Activated CD4-positive, alpha-beta T cell treated with anti-CD3 and anti-CD28 coated beads, Interleukin-2, amount 50 U/mL, for 4 hours (primary cell): ENCODE data around the gene PDGFD.
"Not testable (repeated sequence)": the region's sequence is repeated elsewhere in the genome, so short reads cannot be mapped to it uniquely, and the experiment has no call there.

ENCODE experiments used
- DNase-seq, 2 experiments: peaks; one replicate each; pipeline ENCODE4 v3.0.0-alpha.2; 2020

The PDGFD gene

GRCh38 chr11:104051778-104052177 lies 112.2 kb downstream of the PDGFD start:
- DNase-seq = no peak

GRCh38 chr11:104049116-104049515 lies 114.8 kb downstream of the PDGFD start:
- DNase-seq = no peak

GRCh38 chr11:104046858-104047257 lies 117.1 kb downstream of the PDGFD start:
- DNase-seq = not testable (repeated sequence)

- DNase-seq = no peak
These were observed 117.6 kb downstream of the PDGFD start for GRCh38 chr11:104046331-104046730.

GRCh38 chr11:104043678-104044239 lies 120.2 kb downstream of the PDGFD start:
- no peak for DNase-seq

- DNase-seq = no peak
These were observed 120.8 kb downstream of the PDGFD start for GRCh38 chr11:104043142-104043541.

GRCh38 chr11:104041792-104042191 lies 122.2 kb downstream of the PDGFD start:
- no peak for DNase-seq

GRCh38 chr11:104036995-104037394 lies 127.0 kb downstream of the PDGFD start:
- DNase-seq = no peak

- no peak for DNase-seq
These were observed 127.4 kb downstream of the PDGFD start, which contains the start of gene DDI1 for GRCh38 chr11:104036588-104036987. DDI1 (plus strand) TSS chr11:104036640; CDS start chr11:104036823, 183 bp downstream.

GRCh38 chr11:104033561-104033960 lies 130.4 kb downstream of the PDGFD start:
- DNase-seq = no peak

- DNase-seq = no peak
These were observed 130.8 kb downstream of the PDGFD start for GRCh38 chr11:104033134-104033533.

GRCh38 chr11:104028476-104029263 lies 135.3 kb downstream of the PDGFD start:
- DNase-seq = no peak

GRCh38 chr11:104024572-104024971 lies 139.4 kb downstream of the PDGFD start:
- DNase-seq = no peak

GRCh38 chr11:104015649-104016415 lies 148.1 kb downstream of the PDGFD start:
- DNase-seq = no peak

GRCh38 chr11:104011044-104011443 lies 152.9 kb downstream of the PDGFD start:
- no peak for DNase-seq

- no peak for DNase-seq
These were observed 154.2 kb downstream of the PDGFD start for GRCh38 chr11:104009744-104010143.

GRCh38 chr11:104005234-104005855 lies 158.6 kb downstream of the PDGFD start:
- no peak for DNase-seq

- DNase-seq = no peak
These were observed 160.5 kb downstream of the PDGFD start for GRCh38 chr11:104003491-104003890.

- DNase-seq = no peak
These were observed 162.3 kb downstream of the PDGFD start for GRCh38 chr11:104001561-104002056.

- no peak for DNase-seq
These were observed 163.1 kb downstream of the PDGFD start for GRCh38 chr11:104000798-104001197.

GRCh38 chr11:103998826-103999508 lies 165.0 kb downstream of the PDGFD start:
- DNase-seq = no peak

- DNase-seq = no peak
These were observed 166.9 kb downstream of the PDGFD start for GRCh38 chr11:103997082-103997481.
